HepG2 (cell line): ENCODE measurements around the gene MCC. TPM values are rescaled to one million over a fixed set of nuclear protein-coding genes. Genes with fewer than 3 reads are reported as not detected.
A peak's percentile ranks its signal among the peaks of the same experiment; 100 is the strongest.

Experiments
- ATAC-seq: fragments of 200-7000 bp; cut with Tn5 transposase; 3 replicates; pipeline ENCODE4 v1.9.1; 2020; ENCODE audit warnings: mild to moderate bottlenecking, moderate library complexity
- BruUV-seq: library from RNA; stranded (reverse); fragments of 400-500 nt; replicated peaks from 2 replicates; lab custom pipeline; 2021; lab: Mats Ljungman, UMichigan
- CTCF ChIA-PET: fragments of 300-600 bp; formaldehyde crosslinking; extraction: SDS; loops from one replicate; lab custom pipeline; 2021; ENCODE audit warnings: low total read pairs, inconsistent platforms, low intra/inter-chr PET ratio; lab: Yijun Ruan, JAX
- POLR2A ChIA-PET: fragments of 350-600 bp; sonication (Branson Sonifier 250); formaldehyde crosslinking; loops from one replicate; lab custom pipeline; 2020; ENCODE audit warnings: antibody characterized with exemption, inconsistent platforms; lab: Yijun Ruan, JAX
- DNase-seq: peaks from one replicate; pipeline ENCODE4 v3.0.0-alpha.2; 2015; ENCODE audit warnings: low spot score
- FAIRE-seq: peaks from 3 replicates; lab custom pipeline; 2011; peaks lifted over from hg19 to GRCh38; lab: Jason Lieb, UNC
- H2AFZ ChIP-seq: one replicate; pipeline ENCODE4 v1.6.1; 2011; ENCODE audit warnings: low read length, inconsistent platforms
- H3K27ac ChIP-seq: fragments of 300-600 bp; 3 replicates; pipeline ENCODE4 v1.8.0; 2011; ENCODE audit warnings: mixed run types, mild to moderate bottlenecking, mixed read lengths, low read length, inconsistent platforms; ENCODE audit not compliant: insufficient read depth; ENCODE audit errors: extremely low read length
- H3K27me3 ChIP-seq, 2 experiments: fragments of 200-600 bp in 1 of 2; 2 replicates in 1 of 2; 3 replicates in 1 of 2; pipeline versions ENCODE4 v1.6.0 to v1.8.0; 2011; ENCODE audit warnings: low read length in 2 of 2, mild to moderate bottlenecking in 2 of 2, moderate library complexity in 2 of 2, inconsistent platforms in 1 of 2; ENCODE audit not compliant: insufficient read depth in 2 of 2, control insufficient read depth in 1 of 2
- H3K36me3 ChIP-seq, 2 experiments: fragments of 200-600 bp in 1 of 2; replicated peaks in 1 of 2; 2 replicates in 1 of 2; 3 replicates in 1 of 2; pipeline versions ENCODE4 v1.5.1 to v1.8.0; 2011; ENCODE audit warnings: low read length in 2 of 2, inconsistent platforms in 1 of 2; ENCODE audit not compliant: insufficient read depth in 2 of 2, control insufficient read depth in 1 of 2
- H3K4me1 ChIP-seq: 2 replicates; pipeline ENCODE4 v1.5.1; 2012; ENCODE audit warnings: low read length, inconsistent platforms; ENCODE audit not compliant: insufficient read depth
- H3K4me2 ChIP-seq: 2 replicates; pipeline ENCODE4 v1.6.0; 2011; ENCODE audit warnings: low read depth, low read length, inconsistent platforms
- H3K4me3 ChIP-seq, 3 experiments: fragments of 200-600 bp in 1 of 3; sonication (generic), shearing (Covaris generic) in 1 of 3; replicated peaks in 1 of 3; 2 replicates each; pipeline ENCODE4 v1.5.1; 2011 to 2016; ENCODE audit warnings: low read length in 3 of 3, inconsistent platforms in 2 of 3, low read depth in 2 of 3, mild to moderate bottlenecking in 2 of 3, control low read depth in 1 of 3, mixed read lengths in 1 of 3; ENCODE audit not compliant: insufficient read depth in 1 of 3
- H3K79me2 ChIP-seq: one replicate; pipeline ENCODE4 v1.6.1; 2011; ENCODE audit warnings: low read length, inconsistent platforms; ENCODE audit not compliant: insufficient read depth
- H3K9ac ChIP-seq: 2 replicates; pipeline ENCODE4 v1.6.0; 2011; ENCODE audit warnings: mild to moderate bottlenecking, low read depth, low read length, inconsistent platforms; ENCODE audit not compliant: insufficient read depth
- H3K9me3 ChIP-seq: 2 replicates; pipeline ENCODE4 v1.5.1; 2012; ENCODE audit warnings: mild to moderate bottlenecking, low read length
- H4K20me1 ChIP-seq: 2 replicates; pipeline ENCODE4 v1.6.0; 2011; ENCODE audit warnings: inconsistent platforms, mild to moderate bottlenecking, low read length, moderate library complexity; ENCODE audit not compliant: insufficient read depth
- ATF3 ChIP-seq: sonication (generic); formaldehyde crosslinking; IDR thresholded peaks from 2 replicates; pipeline ENCODE4 v1.4.0; 2020; ENCODE audit warnings: missing genetic modification reagents
- FOXA1 ChIP-seq, 2 experiments: fragments of 450-650 bp in 1 of 2; sonication (generic) in 1 of 2; formaldehyde crosslinking in 1 of 2; IDR thresholded peaks; 2 replicates each; pipeline versions ENCODE4 v1.4.0 to v1.6.1; 2016 to 2020; ENCODE audit warnings: missing genetic modification reagents in 1 of 2
- IKZF4 ChIP-seq: sonication (generic); formaldehyde crosslinking; IDR thresholded peaks from 2 replicates; pipeline ENCODE4 v1.5.1; 2020; ENCODE audit warnings: borderline replicate concordance, mild to moderate bottlenecking, low read depth, missing genetic modification reagents; ENCODE audit errors: not compliant biosample characterization
- MAFF ChIP-seq: IDR thresholded peaks from 2 replicates; pipeline ENCODE4 v1.6.1; 2011; ENCODE audit warnings: low read depth, low read length, improper control_type of control experiment
- NCOR1 ChIP-seq: fragments of 200-600 bp; sonication (generic); IDR thresholded peaks from 2 replicates; pipeline ENCODE4 v1.7.0; 2017; ENCODE audit warnings: antibody characterized with exemption, low read length, borderline replicate concordance
- NONO ChIP-seq, 2 experiments: fragments of 450-650 bp in 1 of 2; sonication (generic) in 1 of 2; formaldehyde crosslinking in 1 of 2; IDR thresholded peaks in 1 of 2; conservative IDR thresholded peaks in 1 of 2; 2 replicates each; pipeline versions ENCODE4 v1.6.1 to v1.8.0; 2017 to 2022; ENCODE audit warnings: mild to moderate bottlenecking in 1 of 2, missing genetic modification reagents in 1 of 2, moderate library complexity in 1 of 2
- RBFOX2 ChIP-seq: fragments of 200-400 bp; formaldehyde crosslinking; IDR thresholded peaks from 2 replicates; pipeline ENCODE4 v1.6.1; 2017; ENCODE audit warnings: low read depth, mild to moderate bottlenecking, low read length
- SOX13 ChIP-seq, 3 experiments: fragments of 450-650 bp in 1 of 3; sonication (generic) in 1 of 3; formaldehyde crosslinking in 1 of 3; IDR thresholded peaks in 2 of 3; conservative IDR thresholded peaks in 1 of 3; 2 replicates each; pipeline versions ENCODE4 v1.5.0 to v1.6.1; 2016 to 2020; ENCODE audit warnings: antibody characterized with exemption in 1 of 3, mild to moderate bottlenecking in 1 of 3, missing compliant biosample characterization in 1 of 3, missing genetic modification reagents in 1 of 3, moderate library complexity in 1 of 3
- SRY ChIP-seq: sonication (generic); formaldehyde crosslinking; IDR thresholded peaks from 2 replicates; pipeline ENCODE4 v1.8.0; 2022; ENCODE audit warnings: mild to moderate bottlenecking, missing genetic modification reagents
- U2AF2 ChIP-seq: fragments of 200-400 bp; formaldehyde crosslinking; IDR thresholded peaks from 2 replicates; pipeline ENCODE4 v1.6.1; 2017; ENCODE audit warnings: low read depth, mild to moderate bottlenecking, low read length
- ZNF24 ChIP-seq: fragments of 450-650 bp; IDR thresholded peaks from 2 replicates; pipeline ENCODE4 v1.6.1; 2017; ENCODE audit warnings: antibody characterized with exemption, mild to moderate bottlenecking
- ZNF296 ChIP-seq: sonication (generic); formaldehyde crosslinking; conservative IDR thresholded peaks from 2 replicates; pipeline ENCODE4 v1.5.0; 2020; ENCODE audit warnings: mild to moderate bottlenecking, missing genetic modification reagents
- ZNF543 ChIP-seq: sonication (generic); formaldehyde crosslinking; IDR thresholded peaks from 2 replicates; pipeline ENCODE4 v1.4.0; 2020; ENCODE audit warnings: mild to moderate bottlenecking, missing genetic modification reagents
- ZNF547 ChIP-seq: sonication (generic); formaldehyde crosslinking; IDR thresholded peaks from 2 replicates; pipeline ENCODE4 v1.5.1; 2020; ENCODE audit warnings: mild to moderate bottlenecking, missing genetic modification reagents
- ZNF770 ChIP-seq: sonication (generic); formaldehyde crosslinking; IDR thresholded peaks from 2 replicates; pipeline ENCODE4 v1.5.0; 2020; ENCODE audit warnings: mild to moderate bottlenecking, missing genetic modification reagents
- ZSCAN9 ChIP-seq: IDR thresholded peaks from 2 replicates; pipeline ENCODE4 v1.6.1; 2016; ENCODE audit warnings: borderline replicate concordance
- WGBS: methylation state at CpG from one replicate; pipeline ENCODE4 v1.1.6; 2017; ENCODE audit warnings: low lambda C conversion rate; 5-methylcytosine and 5-hydroxymethylcytosine counted together
- in situ Hi-C: cut with HindIII; loops from 2 replicates; pipeline ENCODE4 v1.10.0; 2017; ENCODE audit warnings: low pct_unique_long_range_greater_than_20kb; ENCODE audit not compliant: extremely low pct_ligation_motif_present
- intact Hi-C: fragments of 100-400 bp; cut with micrococcal nuclease; formaldehyde crosslinking; loops from one replicate; pipeline ENCODE4 v1.10.0; 2022; ENCODE audit not compliant: unreplicated experiment
- polyA plus RNA-seq, 8 experiments: library from polyadenylated mRNA; depleted of rRNA in 3 of 8; stranded (reverse) in 7 of 8; unstranded in 1 of 8; fragments of >200 nt; fragmentation: Illumina TruSeq in 4 of 8; extraction: Trizol in 4 of 8; gene quantifications; 2 replicates each; pipeline versions ENCODE4 v1.2.1 to v1.2.3, GENCODE V29; 2011 to 2016; ENCODE audit warnings: low read depth in 4 of 8, missing spikeins in 1 of 8, mixed read lengths in 1 of 8; ENCODE audit not compliant: insufficient read depth in 1 of 8
- total RNA-seq, 5 experiments: library from RNA; depleted of rRNA; stranded (reverse); fragments of >200 nt; fragmentation: Illumina TruSeq; extraction: Trizol; gene quantifications; 2 replicates each; pipeline ENCODE4 v1.2.3, GENCODE V29; 2016; ENCODE audit warnings: low read depth in 1 of 5

MCC gene
- total and polyA plus RNA-seq, 2 of the 13 experiments (the other 11 are each of a cell fraction or from before 2014, with no cell fraction given), result 0.55 to 2.4 TPM

- H3K79me2 ChIP-seq, result no peaks in the 10 kb centered on the region
- no peak overlapping the region for H3K4me2 ChIP-seq
- intact Hi-C loops (no loop called here), in situ Hi-C loops (no loop called here)
- H3K36me3 ChIP-seq, result no peaks in the 10 kb centered on the region
- no peak overlapping the region for H3K9ac ChIP-seq
- H3K9me3 ChIP-seq, result no peaks in the 10 kb centered on the region
- H3K4me1 ChIP-seq, result no peaks in the 10 kb centered on the region
- H2AFZ ChIP-seq, result no peak overlapping the region
- ATAC-seq (no peak), FAIRE-seq (no peak), DNase-seq (no peak)
- ChIA-PET POLR2A (no interaction called here), CTCF (no interaction called here)
- no peak overlapping the region for H3K27ac ChIP-seq
- H4K20me1 ChIP-seq, result no peaks in the 10 kb centered on the region
- no TSS peak for BruUV-seq
- WGBS, result 87% methylated on average over 3 of the region's 3 CpGs
- H3K27me3 ChIP-seq, result no peaks in the 10 kb centered on the region
- no peak overlapping the region for H3K4me3 ChIP-seq
- TF ChIP-seq ZSCAN9 (no peak), IKZF4 (CRISPR knock-in tag) (no peak), ZNF770 (peak; percentile 45; the same call in 1 of the 2 replicates), SRY (CRISPR knock-in tag) (no peak)
These were observed 396.6 kb downstream of the MCC start for GRCh38 chr5:113091622-113092021.

GRCh38 chr5:113090336-113091106, 397.7 kb downstream of the MCC start:
- no peak for FAIRE-seq
- in situ Hi-C loops, result no loop called here
- Histone ChIP-seq H3K4me1 (no peaks in the 10 kb centered on the region), H3K4me3 (no peak overlapping the region), H4K20me1 (no peaks in the 10 kb centered on the region), H2AFZ (no peak overlapping the region), H3K27ac (no peak overlapping the region), H3K79me2 (no peaks in the 10 kb centered on the region), H3K4me2 (no peak overlapping the region), H3K27me3 (no peaks in the 10 kb centered on the region), H3K9ac (no peak overlapping the region), H3K9me3 (no peaks in the 10 kb centered on the region), H3K36me3 (no peaks in the 10 kb centered on the region)
- no peak for ATAC-seq
- POLR2A ChIA-PET, result interaction anchor here (0.9 kb wide), 1 partner anchor 17 kb away, joined by 3 read pairs; no protein-coding TSS in a partner anchor
- no TSS peak for BruUV-seq
- CTCF ChIA-PET, result no interaction called here
- DNase-seq, result no peak
- intact Hi-C loops, result no loop called here
- 71% methylated on average over 11 of the region's 11 CpGs for WGBS
- TF ChIP-seq ATF3 (no peak), ZNF547 (CRISPR knock-in tag) (no peak), SOX13 (IDR thresholded peaks at IDR 0.05) (no peak), SOX13 (CRISPR knock-in tag; conservative IDR thresholded peaks at IDR 0.05 in 1 of 2, IDR thresholded peaks at IDR 0.05 in 1 of 2) (no peak), MAFF (no peak), NCOR1 (no peak), ZNF543 (CRISPR knock-in tag) (no peak), RBFOX2 (no peak), FOXA1 (IDR thresholded peaks at IDR 0.05) (no peak), FOXA1 (CRISPR knock-in tag; IDR thresholded peaks at IDR 0.05) (no peak), NONO (IDR thresholded peaks at IDR 0.05) (no peak), NONO (CRISPR knock-in tag; conservative IDR thresholded peaks at IDR 0.05) (no peak), ZNF24 (no peak), ZNF296 (CRISPR knock-in tag) (no peak), U2AF2 (no peak)
